Gastroesophageal sphincter (tissue), 4 donors: Measurements from ENCODE around the gene RAET1L. TPM values are rescaled to one million over a fixed set of nuclear protein-coding genes. Genes with fewer than 3 reads are reported as not detected.

Source experiments
- ATAC-seq: fragments of 150-250 bp; one replicate; pipeline ENCODE4 v1.9.1; 2016; ENCODE audit warnings: mild to moderate bottlenecking, moderate library complexity
- H3K27ac ChIP-seq, 4 donors: fragments of 200-600 bp; sonication (generic) in 3 of 4; 1 replicate in 3 of 4; 2 replicates in 1 of 4; pipeline ENCODE4 v1.5.1; 2016 to 2019
- H3K27me3 ChIP-seq: fragments of 200-600 bp; sonication (generic); one replicate; pipeline ENCODE4 v1.5.1; 2019
- H3K36me3 ChIP-seq, 2 donors: fragments of 200-600 bp; sonication (generic); one replicate each; pipeline ENCODE4 v1.5.1; 2019; ENCODE audit warnings: control low read depth in 1 of 2
- H3K4me1 ChIP-seq, 3 donors: fragments of 200-600 bp; sonication (generic); 1 replicate in 2 of 3; 2 replicates in 1 of 3; pipeline ENCODE4 v1.5.1; 2016 to 2019; ENCODE audit warnings: control low read depth in 2 of 3
- H3K4me3 ChIP-seq, 2 donors: fragments of 200-600 bp; sonication (generic); one replicate each; pipeline ENCODE4 v1.5.1; 2019; ENCODE audit warnings: mild to moderate bottlenecking in 1 of 2, moderate library complexity in 1 of 2
- H3K9me3 ChIP-seq, 3 donors: fragments of 200-600 bp; sonication (generic); one replicate each; pipeline ENCODE4 v1.5.1; 2017 to 2019; ENCODE audit warnings: control low read depth in 2 of 3
- EP300 ChIP-seq: sonication (generic); formaldehyde crosslinking; IDR thresholded peaks from one replicate; pipeline ENCODE4 v1.6.1; 2017; ENCODE audit warnings: antibody characterized with exemption, mild to moderate bottlenecking
- POLR2A ChIP-seq, 2 donors: fragments of 450-650 bp; IDR thresholded peaks; one replicate each; pipeline ENCODE4 v1.6.1; 2017; ENCODE audit warnings: antibody characterized with exemption in 2 of 2, mild to moderate bottlenecking in 2 of 2, moderate library complexity in 1 of 2
- POLR2AphosphoS5 ChIP-seq: sonication (generic); formaldehyde crosslinking; IDR thresholded peaks from one replicate; pipeline ENCODE4 v1.6.1; 2017; ENCODE audit warnings: antibody characterized with exemption
- WGBS, 2 donors: methylation state at CpG; one replicate each; pipeline ENCODE4 v1.1.5; 2018; ENCODE audit warnings: low coverage in 1 of 2; 5-methylcytosine and 5-hydroxymethylcytosine counted together
- total RNA-seq, 4 donors: library from RNA; depleted of rRNA; stranded (reverse); fragments of >200 nt; gene quantifications; one replicate each; pipeline ENCODE4 v1.1.0, GENCODE V29; 2016
- TF ChIP-seq, protein P1 (sequence below), 4 experiments: fragments of 200-600 bp in 2 of 4; fragments of 450-650 bp in 2 of 4; sonication (generic) in 1 of 4; IDR thresholded peaks; one replicate each; pipeline ENCODE4 v1.5.1; 2017 to 2019; ENCODE audit warnings: antibody characterized with exemption in 4 of 4, mild to moderate bottlenecking in 2 of 4, moderate library complexity in 2 of 4

Gene RAET1L
- total RNA-seq, 4 donors from 2014 or later = 0.23 to 0.62 TPM; not detected in 2

DNA sequence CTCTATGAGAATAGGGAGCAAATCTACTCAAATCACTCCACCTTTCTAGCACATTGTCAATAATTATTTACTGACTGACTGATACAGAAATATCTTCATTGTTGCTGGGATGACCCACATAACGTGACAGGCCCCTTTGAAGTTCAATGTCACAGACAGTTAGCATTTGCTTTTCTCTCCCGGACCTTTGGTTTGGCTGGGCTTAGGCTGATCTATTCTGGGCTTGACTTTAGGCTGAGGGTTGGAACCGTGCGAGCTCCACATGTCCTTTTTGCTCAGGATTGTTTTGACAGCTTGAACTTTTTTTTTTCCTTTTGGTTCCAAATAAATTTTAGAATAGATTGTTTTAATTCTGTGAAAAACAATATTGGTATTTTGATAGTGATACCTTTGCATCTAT lies 31.6 kb upstream of the RAET1L start:
- no peak overlapping the region for H3K27ac ChIP-seq
- no peaks in the 10 kb centered on the region for H3K36me3 ChIP-seq
- no peaks in the 10 kb centered on the region for H3K9me3 ChIP-seq
- WGBS, 2 donors = 35 to 59% methylated on average over 4 of the region's 4 CpGs
- peaks cover 61% of the 10 kb centered on the region for H3K27me3 ChIP-seq
- H3K4me3 ChIP-seq = no peak overlapping the region
- no peak for ATAC-seq
- TF ChIP-seq, protein P1, sequence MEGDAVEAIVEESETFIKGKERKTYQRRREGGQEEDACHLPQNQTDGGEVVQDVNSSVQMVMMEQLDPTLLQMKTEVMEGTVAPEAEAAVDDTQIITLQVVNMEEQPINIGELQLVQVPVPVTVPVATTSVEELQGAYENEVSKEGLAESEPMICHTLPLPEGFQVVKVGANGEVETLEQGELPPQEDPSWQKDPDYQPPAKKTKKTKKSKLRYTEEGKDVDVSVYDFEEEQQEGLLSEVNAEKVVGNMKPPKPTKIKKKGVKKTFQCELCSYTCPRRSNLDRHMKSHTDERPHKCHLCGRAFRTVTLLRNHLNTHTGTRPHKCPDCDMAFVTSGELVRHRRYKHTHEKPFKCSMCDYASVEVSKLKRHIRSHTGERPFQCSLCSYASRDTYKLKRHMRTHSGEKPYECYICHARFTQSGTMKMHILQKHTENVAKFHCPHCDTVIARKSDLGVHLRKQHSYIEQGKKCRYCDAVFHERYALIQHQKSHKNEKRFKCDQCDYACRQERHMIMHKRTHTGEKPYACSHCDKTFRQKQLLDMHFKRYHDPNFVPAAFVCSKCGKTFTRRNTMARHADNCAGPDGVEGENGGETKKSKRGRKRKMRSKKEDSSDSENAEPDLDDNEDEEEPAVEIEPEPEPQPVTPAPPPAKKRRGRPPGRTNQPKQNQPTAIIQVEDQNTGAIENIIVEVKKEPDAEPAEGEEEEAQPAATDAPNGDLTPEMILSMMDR (IDR thresholded peaks at IDR 0.05) = no peak
- no peak for TF ChIP-seq EP300
- TF ChIP-seq POLR2AphosphoS5 = no peak
- no peak for TF ChIP-seq POLR2A (IDR thresholded peaks at IDR 0.05)
- H3K4me1 ChIP-seq = no peaks in the 10 kb centered on the region

DNA sequence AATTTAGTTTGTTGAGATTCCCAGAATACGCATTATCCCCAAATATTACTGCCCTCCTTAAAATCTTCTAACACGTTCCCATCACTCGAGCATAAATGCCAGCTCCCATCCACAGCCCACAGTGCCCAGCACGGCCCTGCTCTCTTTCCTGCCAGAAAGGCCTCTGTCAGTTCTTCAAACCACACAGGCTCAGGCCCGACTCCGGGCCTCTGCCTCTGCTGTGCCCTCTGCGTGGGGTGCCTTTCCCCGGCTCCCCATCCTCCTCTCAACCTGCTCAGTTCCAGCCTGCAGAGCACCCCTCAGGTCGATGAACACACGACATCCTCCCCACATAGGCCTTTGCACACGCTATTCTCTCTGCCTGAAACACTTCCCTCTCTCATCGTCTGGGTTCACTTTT lies 30.8 kb upstream of the RAET1L start:
- H3K9me3 ChIP-seq = no peaks in the 10 kb centered on the region
- no peak for ATAC-seq
- H3K27me3 ChIP-seq = peaks cover 63% of the 10 kb centered on the region
- no peak overlapping the region for H3K4me3 ChIP-seq
- 72 to 73% methylated on average over 7 to 12 of the region's 12 CpGs for WGBS, 2 donors
- TF ChIP-seq EP300 (no peak), POLR2AphosphoS5 (no peak)
- no peaks in the 10 kb centered on the region for H3K36me3 ChIP-seq
- H3K4me1 ChIP-seq = no peaks in the 10 kb centered on the region
- H3K27ac ChIP-seq = no peak overlapping the region

- Histone ChIP-seq H3K4me3 (no peak overlapping the region), H3K4me1 (no peaks in the 10 kb centered on the region), H3K27me3 (peaks cover 63% of the 10 kb centered on the region), H3K27ac (no peak overlapping the region), H3K36me3 (no peaks in the 10 kb centered on the region), H3K9me3 (no peaks in the 10 kb centered on the region)
- no peak for TF ChIP-seq EP300
- TF ChIP-seq, protein P1 (IDR thresholded peaks at IDR 0.05) = no peak
- TF ChIP-seq POLR2AphosphoS5 = no peak
- TF ChIP-seq POLR2A (IDR thresholded peaks at IDR 0.05) = no peak
- no peak for ATAC-seq
- 77% methylated on average over 9 of the region's 10 CpGs; no CpG with 5 or more reads in 1 of the 2 donors for WGBS, 2 donors
Observed at GRCh38 chr6:150055131-150055530, 29.8 kb upstream of the RAET1L start.

DNA sequence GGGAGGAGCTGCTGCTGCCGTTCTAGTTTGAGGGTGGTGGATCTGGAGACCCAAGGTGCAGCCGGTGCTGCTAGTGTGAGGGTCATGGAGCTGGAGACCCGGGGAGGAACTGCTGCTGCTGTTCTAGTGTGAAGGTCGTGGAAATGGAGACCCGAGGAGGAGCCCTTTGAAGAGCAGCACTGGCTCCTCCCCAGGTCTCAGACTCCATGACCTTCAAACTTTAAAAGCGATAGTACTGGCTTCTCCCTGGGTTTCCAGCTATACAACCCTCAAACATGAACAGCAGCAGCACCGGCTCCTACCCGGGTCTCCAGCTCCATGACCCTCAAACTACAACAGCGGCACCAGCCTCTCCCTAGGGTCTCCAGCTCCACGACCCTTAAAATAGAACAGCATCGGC lies 28.1 kb upstream of the RAET1L start:
- Histone ChIP-seq H3K27me3 (peaks cover 62% of the 10 kb centered on the region), H3K27ac (no peak overlapping the region), H3K4me3 (no peak overlapping the region), H3K36me3 (no peaks in the 10 kb centered on the region), H3K4me1 (no peaks in the 10 kb centered on the region), H3K9me3 (no peaks in the 10 kb centered on the region)
- 84 to 90% methylated on average over 5 to 6 of the region's 11 CpGs for WGBS, 2 donors
- TF ChIP-seq POLR2A (IDR thresholded peaks at IDR 0.05) (no peak), POLR2AphosphoS5 (no peak), EP300 (no peak)
- TF ChIP-seq, protein P1 (IDR thresholded peaks at IDR 0.05) = no peak
- no peak for ATAC-seq

GRCh38 chr6:150050846-150051245 lies 25.5 kb upstream of the RAET1L start:
- WGBS, 2 donors = 41% methylated on average over 4 of the region's 4 CpGs
- Histone ChIP-seq H3K36me3 (no peaks in the 10 kb centered on the region), H3K9me3 (no peaks in the 10 kb centered on the region), H3K27me3 (peaks cover 51% of the 10 kb centered on the region), H3K4me1 (no peaks in the 10 kb centered on the region), H3K27ac (no peak overlapping the region), H3K4me3 (no peak overlapping the region)
- TF ChIP-seq POLR2AphosphoS5 = no peak
- no peak for TF ChIP-seq POLR2A (IDR thresholded peaks at IDR 0.05)
- no peak for TF ChIP-seq EP300
- TF ChIP-seq, protein P1 (IDR thresholded peaks at IDR 0.05) = no peak
- no peak for ATAC-seq
